Measurements from ENCODE around the gene NDUFAF4.

- no peak for TF ChIP-seq EZH2 (IDR thresholded peaks at IDR 0.05; ENCODE audit: insufficient read depth, poor library complexity, severe bottlenecking)
- no peak for TF ChIP-seq EZH2phosphoT487 (IDR thresholded peaks at IDR 0.05; ENCODE audit: insufficient read depth, low read depth)
These were observed 33.5 kb upstream of the NDUFAF4 start for GRCh38 chr6:96931198-96931597.

Measured in GM23248 (cell line).